GM04504 (cell line): ENCODE data around the gene NPIPA1.
"Not testable (repeated sequence)": the region's sequence is repeated elsewhere in the genome, so short reads cannot be mapped to it uniquely, and the experiment has no call there.

Experiments used
- DNase-seq: peaks from one replicate; pipeline ENCODE4 v3.0.0-alpha.2; 2012; ENCODE audit warnings: low read depth

The NPIPA1 gene

DNA sequence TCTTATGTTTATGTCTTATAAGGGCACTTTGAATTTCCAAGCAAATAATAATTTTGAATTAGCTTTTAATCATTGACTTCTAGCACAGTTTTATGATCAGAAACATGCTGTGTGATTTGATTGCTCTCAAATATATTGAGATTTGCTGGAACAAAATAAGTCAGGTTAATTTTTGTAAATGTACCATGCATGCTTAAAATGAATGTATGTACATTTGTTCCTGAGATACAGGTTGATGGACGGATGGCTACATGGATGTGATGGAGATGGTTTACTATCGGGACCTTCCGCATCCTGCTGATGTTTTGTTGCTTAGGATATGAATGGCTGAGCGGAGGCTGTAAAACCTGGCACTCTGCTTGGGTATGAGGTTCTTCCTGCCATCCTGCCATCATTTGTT, at the start of gene NPIPA1:
Gene NPIPA1 (plus strand): TSS at position 301 of the 400 bp plus-strand sequence. CDS start 0 bp downstream, at position 301.
- DNase-seq: not testable (repeated sequence)

DNA sequence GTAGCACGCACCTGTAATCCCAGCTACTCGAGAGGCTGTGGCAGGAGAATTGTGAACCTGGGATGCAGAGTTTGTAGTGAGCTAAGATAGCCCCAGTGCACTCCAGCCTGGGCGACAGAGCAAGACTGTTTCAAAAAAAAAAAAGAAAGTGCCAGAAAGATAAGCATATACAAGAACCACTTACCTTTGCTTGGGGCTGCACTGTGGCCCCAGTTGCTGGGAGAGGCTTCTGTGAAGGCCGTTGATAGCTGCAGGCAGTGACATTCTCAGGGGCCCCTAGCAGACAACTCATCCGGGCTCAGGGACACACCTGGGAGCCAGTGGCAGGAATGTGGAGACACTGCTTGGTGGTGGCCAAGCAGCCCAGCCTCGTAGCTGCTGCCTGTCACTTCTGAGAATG, 45.1 kb upstream of the NPIPA1 start:
- DNase-seq: not testable (repeated sequence)

DNA sequence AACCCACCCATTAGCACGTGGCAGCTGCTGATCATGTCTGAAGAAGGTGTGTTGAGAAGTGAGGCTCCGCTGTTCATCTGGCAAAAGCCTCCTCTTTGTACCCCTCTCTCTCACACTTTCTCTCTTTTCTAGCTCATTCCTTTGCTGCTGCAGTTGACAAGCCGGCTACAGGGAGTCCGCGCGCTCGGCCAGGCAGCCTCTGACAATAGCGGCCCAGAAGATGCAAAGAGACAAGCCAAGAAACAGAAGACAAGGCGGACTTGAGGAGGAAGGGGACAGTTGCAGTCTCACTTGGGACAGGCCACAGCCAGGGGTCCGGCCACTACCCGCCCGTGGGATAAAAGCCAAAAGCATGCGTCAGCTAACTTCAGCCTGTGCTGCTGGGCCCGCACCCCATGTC, 41.9 kb upstream of the NPIPA1 start:
- DNase-seq: not testable (repeated sequence)

DNA sequence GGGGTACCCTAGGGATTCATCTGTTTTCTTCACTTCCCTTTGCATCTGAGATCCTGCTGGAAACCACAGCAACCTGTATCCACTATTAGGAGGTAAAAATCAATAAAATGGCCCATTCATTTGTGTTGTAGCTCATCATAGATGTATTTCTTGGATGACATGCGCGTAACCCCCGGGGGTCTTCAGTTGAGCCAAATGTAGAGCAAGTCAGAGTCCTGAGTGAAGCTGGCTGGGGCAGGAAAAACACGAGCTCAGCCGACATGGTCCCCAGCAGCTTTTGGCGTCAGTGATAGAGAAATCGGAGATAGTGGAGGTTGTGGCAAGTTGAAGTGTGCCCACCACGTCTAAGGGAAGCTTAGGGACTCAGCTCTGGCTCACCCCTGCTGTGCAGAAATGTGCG, 41.2 kb upstream of the NPIPA1 start:
- not testable (repeated sequence) for DNase-seq

GRCh38 chr16:14897006-14897664, 40.1 kb upstream of the NPIPA1 start:
- not testable (repeated sequence) for DNase-seq

DNA sequence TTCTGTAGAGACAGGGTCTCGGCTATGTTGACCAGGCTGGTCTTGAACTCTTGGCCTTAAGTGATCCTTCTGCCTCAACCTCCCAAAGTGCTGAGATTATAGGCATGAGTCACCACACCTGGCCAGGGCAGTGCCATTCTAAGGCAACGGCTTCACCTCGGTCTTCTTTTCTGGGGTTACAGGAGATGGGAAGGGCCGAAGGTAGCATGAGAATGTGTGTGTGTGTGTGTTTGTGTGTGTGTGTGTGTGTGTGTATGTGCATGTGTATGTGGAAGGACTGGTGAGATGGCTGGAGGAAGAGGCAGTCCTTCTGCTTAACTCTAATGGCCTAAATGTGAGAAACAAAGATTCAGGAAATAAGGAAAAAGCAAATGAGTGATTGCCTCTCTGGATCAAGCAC, 39.1 kb upstream of the NPIPA1 start:
- not testable (repeated sequence) for DNase-seq

GRCh38 chr16:14903191-14903957, 33.9 kb upstream of the NPIPA1 start:
- not testable (repeated sequence) for DNase-seq

- not testable (repeated sequence) for DNase-seq
These were observed 27.5 kb upstream of the NPIPA1 start for GRCh38 chr16:14909744-14910143.

DNA sequence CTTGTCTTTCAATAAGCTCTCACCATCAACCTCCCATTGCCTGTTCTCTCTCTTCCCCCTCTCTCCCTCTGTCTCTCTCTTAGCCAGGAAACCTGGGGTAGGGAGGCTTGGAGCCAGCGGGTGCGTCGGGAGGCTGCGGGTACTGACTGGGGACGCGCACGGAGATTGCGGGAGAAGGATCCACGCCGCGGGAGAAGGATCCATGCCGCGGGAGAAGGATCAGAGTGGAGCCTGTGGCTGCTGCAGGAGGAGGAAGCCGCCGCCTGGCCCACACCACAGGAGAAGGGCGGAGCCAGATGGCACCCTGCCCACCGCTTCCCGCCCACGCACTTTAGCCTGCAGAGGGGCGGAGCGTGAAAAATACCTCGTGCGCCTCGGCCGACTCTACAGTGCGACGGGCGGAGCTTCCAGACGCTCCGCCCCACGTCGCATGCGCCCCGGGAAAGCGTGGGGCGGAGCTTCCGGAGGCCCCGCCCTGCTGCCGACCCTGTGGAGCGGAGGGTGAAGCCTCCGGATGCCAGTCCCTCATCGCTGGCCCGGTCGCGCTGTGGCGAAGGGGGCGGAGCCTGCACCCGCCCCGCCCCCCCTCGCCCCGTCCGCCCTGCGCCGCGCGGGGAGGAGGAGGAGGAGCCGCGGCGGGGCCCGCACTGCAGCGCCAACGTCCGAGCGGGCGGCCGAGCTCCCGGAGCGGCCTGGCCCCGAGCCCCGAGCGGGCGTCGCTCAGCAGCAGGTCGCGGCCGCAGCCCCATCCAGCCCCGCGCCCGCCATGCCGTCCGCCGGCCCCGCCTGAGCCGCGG, 26.2 kb upstream of the NPIPA1 start:
- not testable (repeated sequence) for DNase-seq

- not testable (repeated sequence) for DNase-seq
These were observed 25.3 kb upstream of the NPIPA1 start for GRCh38 chr16:14911954-14912353.

DNA sequence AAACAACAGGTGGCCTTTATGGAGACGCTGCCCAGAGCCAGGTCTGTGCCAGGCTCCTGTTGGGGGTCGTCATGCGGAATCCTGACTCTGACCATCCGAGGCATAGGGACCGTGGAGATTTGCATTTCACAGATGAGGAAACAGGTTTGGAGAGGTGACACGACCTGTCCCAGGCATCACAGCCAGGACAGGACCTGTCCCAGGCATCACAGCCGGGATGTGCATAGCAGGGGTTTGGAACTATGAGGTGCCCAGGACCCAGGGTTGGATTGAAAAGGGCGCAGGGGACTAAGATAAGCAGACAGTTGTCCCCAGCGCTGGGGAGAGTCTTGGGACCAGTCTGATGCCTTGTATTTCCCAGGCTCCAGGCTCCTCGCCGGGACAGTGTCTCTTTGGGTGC, 24.7 kb upstream of the NPIPA1 start:
- not testable (repeated sequence) for DNase-seq

GRCh38 chr16:14918504-14918903, 18.7 kb upstream of the NPIPA1 start:
- not testable (repeated sequence) for DNase-seq

GRCh38 chr16:14919837-14920600, 17.2 kb upstream of the NPIPA1 start:
- not testable (repeated sequence) for DNase-seq

DNA sequence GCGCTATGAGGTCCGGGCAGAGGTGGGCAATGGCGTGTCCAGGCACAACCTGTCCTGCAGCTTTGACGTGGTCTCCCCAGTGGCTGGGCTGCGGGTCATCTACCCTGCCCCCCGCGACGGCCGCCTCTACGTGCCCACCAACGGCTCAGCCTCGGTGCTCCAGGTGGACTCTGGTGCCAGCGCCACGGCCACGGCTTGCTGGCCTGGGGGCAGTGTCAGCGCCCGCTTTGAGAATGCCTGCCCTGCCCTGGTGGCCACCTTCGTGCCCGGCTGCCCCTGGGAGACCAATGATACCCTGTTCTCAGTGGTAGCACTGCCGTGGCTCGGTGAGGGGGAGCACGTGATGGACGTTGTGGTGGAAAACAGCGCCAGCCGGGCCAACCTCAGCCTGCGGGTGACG, 15.0 kb upstream of the NPIPA1 start:
- DNase-seq: not testable (repeated sequence)

DNA sequence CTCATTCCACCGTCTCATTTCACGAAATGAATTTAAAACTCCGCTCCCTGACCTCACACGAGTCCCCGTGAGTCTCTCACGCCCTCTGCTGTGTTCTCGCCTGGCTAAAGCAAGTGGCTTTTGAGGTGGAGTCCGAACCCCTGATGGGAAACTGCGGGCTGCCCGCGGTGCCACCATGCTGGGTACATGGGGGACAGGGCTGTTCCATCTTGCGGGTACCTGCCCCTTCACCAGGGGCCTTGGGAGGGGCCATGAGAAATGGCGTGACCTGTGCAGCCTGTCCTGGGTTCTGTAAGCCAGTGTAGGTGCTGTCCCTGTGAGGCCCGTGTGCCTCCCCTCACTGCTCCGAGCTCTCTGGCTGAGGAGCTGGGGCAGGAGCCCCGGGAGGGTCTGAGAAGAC, 14.3 kb upstream of the NPIPA1 start:
- not testable (repeated sequence) for DNase-seq

DNA sequence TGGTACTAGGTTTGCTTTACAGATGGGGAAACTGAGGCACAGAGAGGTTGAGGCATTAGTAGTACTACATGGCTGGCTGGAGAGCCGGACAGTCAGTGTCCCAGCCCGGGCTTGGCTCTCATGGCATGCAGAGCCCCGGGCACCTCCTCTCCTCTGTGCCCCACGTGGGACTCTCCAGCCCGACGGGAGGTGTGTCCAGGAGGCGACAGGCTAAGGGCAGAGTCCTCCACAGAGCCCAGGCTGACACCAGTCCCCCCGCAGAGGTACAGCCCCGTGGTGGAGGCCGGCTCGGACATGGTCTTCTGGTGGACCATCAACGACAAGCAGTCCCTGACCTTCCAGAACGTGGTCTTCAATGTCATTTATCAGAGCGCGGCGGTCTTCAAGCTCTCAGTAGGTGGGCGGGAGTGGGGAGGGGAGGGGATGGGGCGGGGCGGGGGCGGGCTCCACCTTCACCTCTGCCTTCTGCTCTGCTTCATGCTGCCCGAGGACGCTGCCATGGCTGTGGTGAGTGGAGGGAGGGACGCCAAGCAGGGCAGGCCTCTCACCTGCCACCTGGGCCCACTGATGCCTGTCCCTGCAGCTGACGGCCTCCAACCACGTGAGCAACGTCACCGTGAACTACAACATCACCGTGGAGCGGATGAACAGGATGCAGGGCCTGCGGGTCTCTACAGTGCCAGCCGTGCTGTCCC, 13.7 kb upstream of the NPIPA1 start:
- DNase-seq: not testable (repeated sequence)

GRCh38 chr16:14924359-14924758, 12.9 kb upstream of the NPIPA1 start:
- DNase-seq: not testable (repeated sequence)

- DNase-seq: not testable (repeated sequence)
These were observed 12.3 kb upstream of the NPIPA1 start for GRCh38 chr16:14924982-14925381.

DNA sequence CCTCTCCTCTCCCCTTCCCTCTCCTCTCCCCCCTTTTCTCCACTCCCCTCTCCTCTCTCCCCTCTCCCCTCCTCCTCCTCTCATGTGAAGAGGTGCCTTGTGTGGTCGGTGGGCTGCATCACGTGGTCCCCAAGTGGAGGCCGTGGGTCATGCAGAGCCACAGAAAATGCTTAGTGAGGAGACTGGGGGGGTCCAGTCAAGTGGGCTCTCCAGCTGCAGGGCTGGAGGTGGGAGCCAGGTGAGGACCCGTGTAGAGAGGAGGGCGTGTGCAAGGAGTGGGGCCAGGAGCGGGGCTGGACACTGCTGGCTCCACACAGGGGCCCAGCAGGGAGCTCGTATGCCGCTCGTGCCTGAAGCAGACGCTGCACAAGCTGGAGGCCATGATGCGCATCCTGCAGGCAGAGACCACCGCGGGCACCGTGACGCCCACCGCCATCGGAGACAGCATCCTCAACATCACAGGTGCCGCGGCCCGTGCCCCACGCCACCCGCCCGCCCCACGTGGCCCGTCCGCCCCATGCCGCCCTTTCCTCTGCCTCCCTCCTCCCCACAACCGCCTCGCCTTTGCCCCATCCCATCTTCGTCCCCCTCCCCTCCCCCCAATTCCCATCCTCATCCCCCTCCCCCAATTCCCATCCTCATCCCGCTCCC, 9.1 kb upstream of the NPIPA1 start:
- not testable (repeated sequence) for DNase-seq

DNA sequence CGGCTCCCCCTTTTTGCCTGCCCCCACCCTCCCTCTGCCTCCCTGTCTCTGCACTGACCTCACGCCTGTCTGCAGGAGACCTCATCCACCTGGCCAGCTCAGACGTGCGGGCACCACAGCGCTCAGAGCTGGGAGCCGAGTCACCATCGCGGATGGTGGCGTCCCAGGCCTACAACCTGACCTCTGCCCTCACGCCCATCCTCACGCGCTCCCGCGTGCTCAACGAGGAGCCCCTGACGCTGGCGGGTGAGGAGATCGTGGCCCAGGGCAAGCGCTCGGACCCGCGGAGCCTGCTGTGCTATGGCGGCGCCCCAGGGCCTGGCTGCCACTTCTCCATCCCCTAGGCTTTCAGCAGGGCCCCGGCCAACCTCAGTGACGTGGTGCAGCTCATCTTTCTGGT, 8.1 kb upstream of the NPIPA1 start:
- not testable (repeated sequence) for DNase-seq

GRCh38 chr16:14930246-14930645, 7.0 kb upstream of the NPIPA1 start:
- DNase-seq: not testable (repeated sequence)
